GM18508 (cell line): ENCODE results near the gene NCAPD2.
"Not testable (repeated sequence)": the region's sequence is repeated elsewhere in the genome, so short reads cannot be mapped to it uniquely, and the experiment has no call there.

Experiments
- ATAC-seq: cut with Tn5 transposase; IDR thresholded peaks from one replicate; pipeline ENCODE4 v1.9.1; 2021; ENCODE audit warnings: moderate number of reproducible peaks; ENCODE audit not compliant: insufficient read depth, unreplicated experiment

NCAPD2 gene

DNA sequence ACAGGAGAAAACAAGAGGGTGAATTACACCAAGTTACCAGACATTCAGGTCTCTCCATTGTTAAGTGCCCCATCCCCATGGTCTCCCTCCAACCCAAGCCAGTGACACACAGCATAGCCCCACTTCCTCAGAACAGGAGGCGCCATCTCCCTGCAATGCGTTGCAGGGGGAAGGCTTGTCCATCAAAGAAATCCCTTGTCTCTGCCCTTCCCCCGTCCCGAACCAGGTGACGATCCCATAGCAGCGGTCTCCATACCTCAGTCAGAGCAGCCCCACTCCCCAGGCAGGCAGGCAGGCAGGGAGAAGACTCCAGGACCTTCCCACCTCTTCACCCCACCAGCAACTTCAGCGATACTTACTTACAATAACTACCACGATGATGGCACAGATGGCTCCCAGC lies 29.4 kb upstream of the NCAPD2 start:
- no peak for ATAC-seq

DNA sequence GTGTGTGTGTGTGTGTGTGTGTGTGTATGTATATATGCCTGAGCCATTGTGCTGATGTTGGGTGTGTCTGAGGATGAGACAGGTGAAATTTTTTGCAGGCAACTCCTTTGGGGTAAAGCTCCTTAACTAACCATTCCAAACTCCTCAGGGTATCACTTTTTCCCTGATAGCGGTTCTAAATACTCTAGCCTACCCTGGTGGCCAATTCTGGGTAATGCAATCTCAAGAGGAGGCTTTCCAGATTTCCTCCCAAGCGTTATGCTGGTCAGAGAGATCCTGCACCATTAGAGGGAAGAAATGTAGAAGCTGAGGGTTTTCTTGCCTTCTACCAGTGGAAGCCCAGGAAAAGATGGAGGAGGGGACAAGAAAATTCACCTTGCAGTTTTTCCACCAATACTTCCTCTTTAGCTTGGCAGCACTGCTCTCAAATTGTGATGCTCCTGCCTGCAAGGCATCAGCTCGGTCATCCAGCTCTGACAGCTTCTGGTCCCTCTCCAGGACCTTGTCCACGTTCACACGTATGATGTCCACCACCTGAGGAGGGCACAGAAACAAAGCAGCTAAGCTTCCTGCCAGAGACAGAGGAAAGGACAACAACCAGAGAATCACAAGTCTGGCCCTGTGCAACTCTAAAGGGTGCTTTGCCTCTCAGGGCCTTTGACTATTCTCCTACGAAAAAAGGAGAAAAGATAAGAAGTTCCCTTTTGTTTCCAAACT lies 28.3 kb upstream of the NCAPD2 start:
- no peak for ATAC-seq

DNA sequence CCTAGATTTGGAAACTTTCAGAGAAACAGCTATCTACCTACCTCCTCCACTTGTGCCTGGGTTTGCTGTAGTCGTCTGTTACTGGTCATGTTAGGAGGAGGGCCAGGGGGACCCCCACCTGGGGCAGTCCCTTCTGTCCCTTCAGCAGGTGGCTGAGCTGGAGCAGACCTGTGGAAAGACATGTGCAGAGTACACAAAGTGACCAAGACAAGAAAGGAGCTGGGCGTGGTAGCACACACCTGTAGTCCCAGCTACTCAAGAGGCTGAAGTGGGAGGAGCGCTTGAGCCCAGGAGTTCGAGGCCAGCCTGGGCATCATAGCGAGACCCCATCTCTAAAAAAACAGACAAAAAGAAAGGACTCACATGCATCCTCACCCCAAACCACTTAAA lies 27.7 kb upstream of the NCAPD2 start:
- ATAC-seq, result no peak

DNA sequence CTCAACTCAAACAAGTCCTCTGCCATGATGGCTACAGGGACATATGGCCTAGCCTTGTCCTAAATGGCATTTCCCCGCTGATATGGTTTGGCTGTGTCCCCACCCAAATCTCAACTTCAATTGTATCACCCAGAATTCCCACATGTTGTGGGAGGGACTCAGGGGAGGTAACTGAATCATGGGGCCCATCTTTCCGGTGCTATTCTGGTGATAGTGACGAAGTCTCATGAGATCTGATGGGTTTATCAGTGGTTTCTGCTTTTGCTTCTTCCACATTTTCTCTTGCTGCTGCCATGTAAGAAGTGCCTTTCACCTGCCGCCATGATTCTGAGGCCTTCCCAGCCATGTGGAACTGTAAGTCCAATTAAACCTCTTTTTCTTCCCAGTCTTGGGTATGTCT lies 27.2 kb upstream of the NCAPD2 start:
- not testable (repeated sequence) for ATAC-seq

DNA sequence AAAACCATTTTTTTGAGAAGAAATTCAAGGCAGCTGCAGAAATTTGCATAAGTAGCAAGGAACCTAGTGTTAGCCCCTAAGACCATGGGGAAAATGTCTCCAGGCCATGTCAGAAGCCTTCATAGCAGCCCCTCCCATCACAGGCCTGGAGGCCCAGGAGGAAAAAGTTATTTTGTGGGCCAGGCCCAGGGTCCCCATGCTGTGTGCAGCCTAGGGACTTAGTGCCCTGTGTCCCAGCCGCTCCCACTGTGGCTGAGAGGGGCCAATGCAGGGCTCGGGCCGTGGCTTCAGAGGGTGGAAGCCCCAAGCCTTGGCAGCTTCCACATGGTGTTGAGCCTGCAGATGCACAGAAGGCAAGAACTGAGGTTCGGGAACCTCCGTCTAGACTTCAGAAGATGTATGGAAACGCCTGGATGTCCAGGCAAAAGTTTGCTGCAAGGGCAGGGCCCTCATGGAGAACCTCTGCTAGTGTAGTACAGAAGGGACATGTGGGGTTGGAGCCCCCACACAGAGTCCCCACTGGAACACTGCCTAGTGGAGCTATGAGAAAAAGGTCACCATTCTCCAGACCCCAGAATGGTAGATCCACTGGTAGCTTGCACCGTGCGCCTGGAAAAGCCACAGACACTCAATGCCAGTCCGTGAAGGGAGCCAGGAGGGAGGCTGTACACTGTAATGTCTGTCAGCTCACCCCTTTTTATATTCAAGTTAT lies 26.2 kb upstream of the NCAPD2 start:
- ATAC-seq, result not testable (repeated sequence)

DNA sequence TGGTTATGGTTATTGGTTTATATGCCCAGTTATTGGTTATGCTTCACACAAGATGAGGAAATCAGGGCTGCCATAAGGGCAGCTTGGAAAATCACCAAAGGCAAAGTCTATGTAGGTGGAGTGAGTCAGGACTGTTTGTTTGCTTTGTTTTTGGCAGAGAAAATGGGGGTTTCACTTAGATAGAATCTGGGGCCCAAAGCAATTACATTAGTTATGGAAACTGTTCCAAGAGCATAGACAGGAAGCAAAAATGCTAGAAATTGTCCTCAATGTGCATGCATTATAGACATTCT lies 25.7 kb upstream of the NCAPD2 start:
- no peak for ATAC-seq

DNA sequence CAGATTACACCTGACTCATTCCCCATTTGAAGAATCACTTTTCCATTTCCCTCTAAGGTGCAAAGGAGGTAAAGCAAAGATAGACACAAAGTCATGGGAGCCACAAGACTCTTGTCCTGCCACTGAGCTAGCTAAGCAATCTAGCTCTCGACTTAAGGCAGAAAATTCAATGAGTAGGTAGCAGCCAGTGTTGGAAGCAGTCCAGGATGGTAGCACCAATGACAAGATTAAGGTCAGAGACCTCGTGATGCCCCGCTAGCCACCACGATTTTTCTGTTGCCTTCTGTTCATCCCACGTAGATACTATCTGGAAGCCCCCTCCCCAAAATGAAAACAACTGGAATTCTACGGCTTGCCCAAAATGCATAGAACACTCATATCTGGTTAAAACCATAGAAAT lies 24.8 kb upstream of the NCAPD2 start:
- ATAC-seq, result no peak

DNA sequence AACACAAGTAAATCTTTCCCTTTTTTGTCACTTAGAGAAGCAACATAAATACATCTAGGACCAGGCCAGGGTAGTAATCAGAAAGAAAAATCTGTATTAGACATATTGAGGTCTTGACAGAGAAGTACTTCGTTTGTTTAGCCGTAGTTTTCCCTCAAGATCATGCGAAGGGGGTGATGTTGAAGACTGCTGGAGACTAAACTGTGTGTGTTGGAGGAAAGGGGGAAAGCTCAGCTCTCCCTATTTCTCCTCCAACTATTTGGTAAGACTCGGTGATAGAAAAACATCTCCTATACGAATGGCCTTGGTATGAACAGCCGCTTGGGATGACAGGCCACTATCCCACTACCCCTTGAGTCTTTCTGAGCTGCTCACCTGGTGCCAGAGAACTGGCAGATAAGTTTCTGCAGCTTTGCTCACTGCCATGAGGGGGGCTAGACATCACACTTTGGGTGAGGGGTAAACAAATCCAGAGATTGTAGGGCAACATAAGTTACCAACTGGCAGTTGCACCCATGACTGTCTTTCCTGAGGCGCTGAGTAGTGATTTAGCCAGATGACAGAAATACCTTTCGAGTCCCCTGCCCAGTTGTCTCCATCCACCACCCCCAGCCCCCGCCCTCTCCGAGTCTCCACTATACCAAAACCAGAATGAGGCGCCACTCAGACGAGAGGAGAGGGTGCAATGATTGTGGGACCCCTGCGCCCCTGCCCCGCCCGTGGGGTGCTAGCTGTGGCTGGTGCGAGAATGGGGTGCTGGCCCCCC lies 24.1 kb upstream of the NCAPD2 start:
- ATAC-seq, result no peak

DNA sequence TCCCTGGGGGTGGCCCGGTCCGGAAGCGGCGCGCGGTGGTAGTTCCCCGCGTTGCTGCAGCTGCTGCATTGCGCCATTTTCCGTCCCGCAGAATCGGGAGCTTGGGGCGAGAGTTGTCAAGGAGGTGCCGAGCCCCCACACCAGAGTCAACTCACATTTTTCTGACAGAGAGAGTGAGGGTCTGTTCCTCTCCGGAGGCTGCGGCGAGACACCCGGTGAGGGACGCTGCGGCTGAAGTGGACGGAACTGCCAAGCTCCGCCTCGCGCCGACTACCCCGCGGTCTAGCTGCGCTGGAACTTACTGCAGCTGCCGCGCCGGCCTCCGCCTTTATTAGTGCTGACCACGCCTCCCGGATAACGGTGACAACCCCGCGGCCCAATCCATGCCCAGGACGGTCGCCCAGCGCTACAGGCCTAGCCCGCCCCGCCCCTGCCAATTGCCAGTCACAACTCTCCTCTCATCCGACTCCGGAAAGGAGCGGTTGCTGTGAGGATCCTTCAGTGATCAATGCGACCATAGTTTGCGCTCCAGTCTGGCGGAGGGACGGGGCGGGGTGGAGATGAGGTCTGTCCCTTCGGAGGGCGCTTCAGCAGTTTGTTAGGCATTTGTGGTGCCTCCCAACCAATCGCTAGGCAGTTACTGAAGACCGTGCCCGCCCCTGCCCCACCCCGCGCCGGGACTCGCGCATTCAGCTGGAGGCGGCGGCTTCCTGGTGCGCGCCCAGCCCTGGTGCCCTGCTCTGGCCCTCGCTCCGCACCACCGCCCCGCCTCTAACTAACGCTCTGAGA lies 23.3 kb upstream of the NCAPD2 start, which contains the start of gene VAMP1:
Gene VAMP1 (minus strand): TSS at position 303 of the 789 bp plus-strand sequence. CDS start 146 bp downstream, at position 157.
- ATAC-seq, result peak; percentile 76

DNA sequence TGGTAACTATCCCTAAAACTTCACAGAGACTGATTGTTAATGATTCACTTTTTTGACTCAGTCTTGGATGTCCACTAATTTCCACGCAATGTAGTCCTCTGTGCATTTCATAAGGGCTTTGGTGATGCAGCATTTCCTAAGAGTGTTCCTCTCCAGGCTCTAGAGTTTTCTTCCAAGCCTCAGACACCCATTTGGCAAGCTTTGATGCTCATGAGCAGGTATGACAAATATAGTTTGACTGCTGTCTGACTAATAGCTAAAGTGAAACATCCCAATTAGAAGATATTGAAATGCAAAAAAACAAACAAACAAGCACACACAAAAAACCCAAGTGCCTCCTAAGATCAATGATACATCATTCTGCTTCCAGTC lies 21.9 kb upstream of the NCAPD2 start:
- ATAC-seq, result no peak

DNA sequence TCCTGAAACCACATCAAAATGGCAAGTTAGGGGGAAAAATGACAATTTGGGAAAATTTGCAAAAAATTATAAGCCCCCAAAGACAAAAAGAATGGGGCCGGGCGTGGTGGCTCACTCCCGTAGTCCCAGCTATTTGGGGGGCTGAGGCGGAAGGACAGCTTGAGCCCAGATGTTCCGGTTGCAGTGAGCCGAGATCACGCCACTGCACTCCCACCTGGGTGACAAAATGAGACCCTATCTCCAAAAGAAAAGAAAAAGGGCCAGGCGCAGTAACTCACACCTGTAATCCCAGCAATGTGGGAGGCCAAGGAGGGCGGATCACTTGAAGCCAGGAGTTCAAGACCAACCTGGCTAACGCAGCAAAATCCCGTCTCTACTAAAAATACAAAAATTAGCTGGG lies 21.4 kb upstream of the NCAPD2 start:
- no peak for ATAC-seq

DNA sequence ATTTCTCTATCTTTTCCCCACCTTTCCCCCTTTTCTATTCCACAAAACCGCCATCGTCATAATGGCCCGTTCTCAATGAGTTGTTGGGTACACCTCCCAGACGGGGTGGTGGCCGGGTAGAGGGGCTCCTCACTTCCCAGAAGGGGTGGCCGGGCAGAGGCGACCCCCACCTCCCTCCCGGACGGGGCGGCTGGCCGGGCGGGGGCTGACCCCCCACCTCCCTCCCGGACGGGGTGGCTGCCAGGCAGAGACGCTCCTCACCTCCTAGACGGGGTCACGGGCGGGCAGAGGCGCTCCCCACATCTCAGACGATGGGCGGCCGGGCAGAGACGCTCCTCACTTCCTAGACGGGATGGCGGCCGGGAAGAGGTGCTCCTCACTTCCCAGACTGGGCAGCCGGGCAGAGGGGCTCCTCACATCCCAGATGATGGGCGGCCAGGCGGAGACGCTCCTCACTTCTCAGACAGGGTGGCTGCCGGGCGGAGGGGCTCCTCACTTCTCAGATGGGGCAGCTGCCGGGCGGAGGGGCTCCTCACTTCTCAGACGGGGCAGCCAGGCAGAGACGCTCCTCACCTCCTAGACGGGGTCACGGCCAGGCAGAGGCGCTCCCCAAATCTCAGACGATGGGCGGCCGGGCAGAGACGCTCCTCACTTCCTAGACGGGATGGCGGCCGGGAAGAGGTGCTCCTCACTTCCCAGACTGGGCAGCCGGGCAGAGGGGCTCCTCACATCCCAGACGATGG lies 18.5 kb upstream of the NCAPD2 start:
- ATAC-seq, result not testable (repeated sequence)

DNA sequence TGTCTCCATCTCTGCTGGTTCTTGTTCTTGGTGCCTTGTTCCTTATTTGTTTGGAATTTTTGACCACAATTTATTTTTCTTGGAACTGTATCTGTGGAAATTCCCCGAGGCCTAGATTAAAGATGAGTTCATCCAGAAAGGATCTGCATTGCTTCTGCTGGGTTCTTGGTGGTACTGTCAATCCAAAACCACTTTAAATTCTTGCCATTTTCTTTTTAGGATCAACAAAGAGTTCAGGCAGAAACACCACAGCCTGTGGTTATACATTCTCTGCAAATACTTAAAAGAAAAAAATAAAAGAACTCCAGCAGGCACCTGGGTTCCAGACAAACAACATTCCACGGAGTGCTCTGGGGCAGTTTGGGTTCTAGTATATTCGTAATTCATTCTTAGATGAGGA lies 17.4 kb upstream of the NCAPD2 start:
- ATAC-seq, result no peak

DNA sequence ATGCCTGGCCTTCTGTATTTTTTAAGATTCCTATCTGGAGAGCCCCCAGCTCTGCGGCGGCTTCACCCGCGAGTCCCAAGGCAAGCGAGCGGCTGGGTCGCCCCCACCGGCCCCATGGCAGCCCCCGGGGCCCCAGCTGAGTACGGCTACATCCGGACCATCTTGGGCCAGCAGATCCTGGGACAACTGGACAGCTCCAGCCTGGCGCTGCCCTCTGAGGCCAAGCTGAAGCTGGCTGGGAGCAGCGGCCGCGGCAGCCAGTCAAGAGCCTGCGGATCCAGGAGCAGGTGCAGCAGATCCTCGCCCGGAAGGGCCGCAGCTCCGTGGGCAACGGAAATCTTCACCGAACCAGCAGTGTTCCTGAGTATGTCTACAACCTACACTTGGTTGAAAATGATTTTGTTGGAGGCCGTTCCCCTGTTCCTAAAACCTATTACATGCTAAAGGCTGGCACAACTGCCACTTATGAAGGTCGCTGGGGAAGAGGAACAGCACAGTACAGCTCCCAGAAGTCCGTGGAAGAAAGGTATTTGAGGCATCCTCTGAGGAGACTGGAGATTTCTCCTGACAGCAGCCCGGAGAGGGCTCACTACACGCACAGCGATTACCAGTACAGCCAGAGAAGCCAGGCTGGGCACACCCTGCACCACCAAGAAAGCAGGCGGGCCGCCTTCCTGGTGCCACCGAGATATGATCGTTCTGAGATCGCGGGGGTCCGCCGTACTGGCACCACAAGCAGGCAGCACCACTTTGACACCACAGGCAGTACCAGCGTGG lies 16.1 kb upstream of the NCAPD2 start:
- ATAC-seq, result not testable (repeated sequence)

DNA sequence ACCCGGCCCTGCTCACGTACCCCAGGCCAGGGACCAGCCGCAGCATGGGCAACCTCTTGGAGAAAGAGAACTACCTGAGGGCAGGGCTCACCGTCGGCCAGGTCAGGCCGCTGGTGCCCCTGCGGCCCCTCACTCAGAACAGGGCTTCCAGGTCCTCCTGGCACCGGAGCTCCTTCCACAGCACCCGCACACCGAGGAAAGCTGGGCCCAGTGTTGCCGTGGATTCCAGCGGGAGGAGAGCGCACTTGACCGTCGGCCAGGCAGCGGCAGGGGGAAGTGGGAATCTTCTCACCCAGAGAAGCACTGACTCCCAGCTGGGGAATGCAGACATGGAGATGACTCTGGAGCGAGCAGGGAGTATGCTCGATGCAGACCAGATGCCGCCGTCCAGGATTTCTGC lies 15.5 kb upstream of the NCAPD2 start:
- ATAC-seq, result no peak

DNA sequence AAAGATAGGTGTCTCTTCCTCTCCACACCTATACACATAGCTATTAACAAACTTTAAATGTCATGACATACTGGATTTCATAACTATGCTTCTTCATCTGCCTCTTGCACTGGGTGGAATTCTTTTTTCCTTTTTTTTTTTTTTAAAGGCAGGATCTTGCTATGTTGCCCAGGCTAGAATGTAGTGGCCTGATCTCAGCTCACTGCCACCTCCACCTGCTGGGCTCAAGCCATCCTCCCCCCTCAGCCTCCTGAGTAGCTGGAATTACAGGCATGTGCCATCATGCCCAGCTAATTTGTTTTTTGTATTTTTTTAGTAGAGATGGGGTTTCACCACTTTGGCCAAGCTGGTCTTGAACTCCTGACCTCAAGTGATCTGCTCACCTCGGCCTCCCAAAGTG lies 5.7 kb upstream of the NCAPD2 start:
- ATAC-seq, result no peak

DNA sequence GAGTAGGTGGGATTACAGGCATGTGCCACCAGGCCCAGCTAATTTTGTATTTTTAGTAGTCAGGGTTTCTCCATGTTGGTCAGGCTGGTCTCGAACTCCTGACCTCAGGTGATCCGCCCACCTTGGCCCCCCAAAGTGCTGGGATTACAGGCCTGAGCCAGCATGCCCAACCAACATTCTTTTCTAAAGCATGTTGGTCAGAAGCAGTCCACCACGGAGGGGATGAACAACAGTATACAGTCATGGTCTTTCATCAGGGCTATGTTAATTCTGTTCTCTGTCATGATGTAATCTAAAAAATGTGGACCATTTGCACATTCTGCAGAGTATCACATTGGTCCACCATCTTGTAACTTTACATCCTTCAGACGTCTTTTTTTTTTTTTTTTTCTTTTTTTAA lies 4.5 kb upstream of the NCAPD2 start:
- ATAC-seq, result no peak

DNA sequence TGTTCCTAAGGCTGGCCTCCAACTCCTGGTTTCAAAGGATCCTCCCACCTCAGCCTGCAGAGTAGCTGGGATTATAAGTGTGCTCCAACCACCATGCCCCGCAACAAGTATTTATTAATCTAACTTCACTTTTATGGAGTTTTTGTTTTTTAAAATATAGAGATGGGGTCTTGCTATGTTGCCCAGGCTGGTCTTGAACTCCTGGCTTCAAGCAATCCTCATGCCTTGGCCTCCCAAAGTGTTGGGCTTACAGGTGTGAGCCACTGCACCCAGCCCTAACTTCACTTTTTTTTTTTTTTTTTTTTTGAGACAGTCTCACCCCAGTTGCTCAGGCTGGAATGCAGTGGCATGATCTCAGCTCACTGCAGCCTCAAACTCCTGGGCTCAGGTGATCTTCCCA lies 3.2 kb upstream of the NCAPD2 start:
- ATAC-seq, result not testable (repeated sequence)

DNA sequence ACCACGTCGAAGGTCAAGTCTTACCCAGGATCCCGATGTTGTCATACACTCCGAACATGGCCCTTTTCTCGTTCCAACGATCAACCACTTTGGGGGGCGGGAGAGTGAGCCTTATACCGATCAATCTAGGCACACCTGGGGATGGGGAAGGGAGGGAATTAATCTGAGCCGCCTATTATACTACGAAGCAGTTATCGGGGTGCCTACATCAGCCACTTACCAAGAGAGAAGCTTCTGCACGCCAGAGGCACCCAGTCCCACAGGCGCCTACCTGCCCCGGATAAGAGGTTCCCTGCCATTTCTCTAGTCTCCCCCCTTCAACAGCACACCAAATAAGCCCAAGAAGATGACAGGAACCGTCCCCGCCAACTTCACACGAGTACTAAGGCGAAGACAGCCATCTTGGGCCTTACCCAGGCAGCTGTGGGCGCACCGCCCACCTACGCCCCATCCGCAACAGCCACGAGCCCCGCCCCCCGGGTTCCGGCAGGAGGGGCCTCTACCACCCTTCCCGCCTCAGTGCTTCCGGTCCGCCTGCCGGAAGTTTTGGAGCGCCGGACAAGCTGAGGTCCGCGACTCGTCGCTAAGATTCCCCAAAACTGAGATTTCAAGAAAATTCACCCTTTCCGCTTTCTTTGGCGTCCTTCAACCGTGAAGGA lies 935 bp upstream of the NCAPD2 start, which contains the start of gene MRPL51:
Gene MRPL51 (minus strand): TSS at position 425 of the 659 bp plus-strand sequence. CDS start 126 bp downstream, at position 299.
- ATAC-seq, result peak; percentile 34
